Measurements from ENCODE around the gene ASXL1. TPM values are rescaled to one million over a fixed set of nuclear protein-coding genes. Genes with fewer than 3 reads are reported as not detected.

Gene ASXL1
- 97.5 TPM for total RNA-seq

- TF ChIP-seq POLR2A (IDR thresholded peaks at IDR 0.05): peak in 1 of 2 donors; percentile 58
- TF ChIP-seq CTCF (IDR thresholded peaks at IDR 0.05): no peak
- peak; percentile 89 to 92 for TF ChIP-seq POLR2AphosphoS5 (IDR thresholded peaks at IDR 0.05; ENCODE audit: insufficient read depth in 1 of 2, low read depth in 1 of 2)
- Histone ChIP-seq H3K36me3 (no peaks in the 10 kb centered on the region), H3K27me3 (no peaks in the 10 kb centered on the region), H3K4me1 (peaks cover 51% of the 10 kb centered on the region), H3K9me3 (no peaks in the 10 kb centered on the region), H3K4me3 (peak within 1 kb of the TSS; percentile 67 to 85), H3K27ac (peak within 1 kb of the TSS; percentile 96)
- intact Hi-C loops (cut with DNase I): loop anchor here (5.0 kb wide), 1 partner anchor 124 kb away; no protein-coding TSS in a partner anchor
- peak in 1 of 2 donors; percentile 96 for DNase-seq (ENCODE audit: extremely low spot score in 2 of 2)
These were observed at the start of gene ASXL1 for GRCh38 chr20:32357869-32358631. Gene ASXL1 (plus strand): TSS chr20:32358331. CDS start chr20:32358776, 445 bp downstream.

DNA sequence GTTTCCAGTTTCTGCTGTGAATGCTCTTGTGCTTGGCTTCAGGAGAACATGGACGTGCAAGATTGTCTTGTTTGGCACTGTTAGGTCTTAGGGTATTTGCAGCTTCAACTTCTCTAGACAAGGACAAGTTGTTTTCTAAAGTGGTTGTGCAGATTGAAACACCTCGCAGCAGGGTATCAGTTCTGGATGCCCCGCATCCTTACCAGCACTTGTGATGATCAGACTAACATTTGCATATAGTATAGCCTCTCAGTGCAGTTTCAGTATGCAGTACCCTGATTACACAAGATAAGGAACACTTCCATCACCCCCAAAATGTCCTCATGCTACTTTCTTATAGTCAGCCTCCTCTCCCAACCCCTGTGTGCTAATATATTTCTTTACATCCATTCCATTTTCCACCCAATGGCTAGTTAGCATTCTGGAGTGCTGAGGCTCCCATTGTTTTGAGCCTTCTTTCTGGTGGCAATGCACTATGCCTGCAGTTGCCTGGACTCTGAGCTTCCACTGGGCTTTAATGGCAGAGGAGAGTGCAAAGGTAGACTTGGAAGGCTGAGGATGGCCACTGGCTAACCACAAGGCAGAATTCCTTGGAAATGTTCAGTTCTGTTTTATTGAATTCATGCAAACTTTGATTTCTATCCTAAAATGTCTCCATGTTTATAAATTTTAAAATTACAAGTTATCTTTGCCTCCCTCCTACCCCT, 45.3 kb upstream of the ASXL1 start:
- intact Hi-C loops (cut with DNase I): no loop called here
- no peak for DNase-seq (ENCODE audit: extremely low spot score in 2 of 2)
- peaks cover 3 to 28% of the 10 kb centered on the region in 2 donors for H3K36me3 ChIP-seq

GRCh38 chr20:32314768-32315167, 43.4 kb upstream of the ASXL1 start:
- Histone ChIP-seq H3K4me1 (no peaks in the 10 kb centered on the region), H3K27me3 (no peaks in the 10 kb centered on the region), H3K36me3 (peaks cover 3 to 32% of the 10 kb centered on the region in 2 donors), H3K9me3 (no peaks in the 10 kb centered on the region), H3K4me3 (no peak overlapping the region), H3K27ac (no peak overlapping the region)
- intact Hi-C loops (cut with DNase I): no loop called here
- no peak for DNase-seq (ENCODE audit: extremely low spot score in 2 of 2)
- TF ChIP-seq POLR2AphosphoS5 (IDR thresholded peaks at IDR 0.05; ENCODE audit: insufficient read depth in 1 of 2, low read depth in 1 of 2): no peak
- no peak for TF ChIP-seq CTCF (IDR thresholded peaks at IDR 0.05)
- no peak for TF ChIP-seq POLR2A (IDR thresholded peaks at IDR 0.05)

More for the DNA sequence above, 45.3 kb upstream of the ASXL1 start:
- no peaks in the 10 kb centered on the region for H3K4me1 ChIP-seq
- no peaks in the 10 kb centered on the region for H3K9me3 ChIP-seq
- no peak overlapping the region for H3K4me3 ChIP-seq
- H3K27ac ChIP-seq: no peak overlapping the region
- no peaks in the 10 kb centered on the region for H3K27me3 ChIP-seq
- no peak for TF ChIP-seq POLR2AphosphoS5 (IDR thresholded peaks at IDR 0.05; ENCODE audit: insufficient read depth in 1 of 2, low read depth in 1 of 2)
- no peak for TF ChIP-seq CTCF (IDR thresholded peaks at IDR 0.05)

DNA sequence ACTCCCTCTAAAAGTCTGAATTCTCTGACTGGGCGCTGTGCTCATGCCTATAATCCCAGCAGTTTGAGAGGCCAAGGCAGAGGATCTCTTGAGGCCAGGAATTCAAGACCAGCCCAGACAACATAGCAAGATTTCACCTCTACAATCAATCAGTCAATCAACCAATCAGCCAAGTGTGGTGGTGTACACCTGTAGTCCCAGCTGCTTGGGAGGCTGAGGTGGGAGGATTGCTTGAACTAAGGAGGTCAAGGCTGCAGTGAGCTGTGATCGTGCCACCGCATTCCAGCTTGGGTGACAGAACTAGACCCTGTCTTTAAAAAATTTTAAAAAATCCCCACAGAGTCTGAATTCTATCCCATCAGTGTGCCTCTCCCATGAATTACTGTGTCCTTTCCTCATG, 42.7 kb upstream of the ASXL1 start:
- no peak for DNase-seq (ENCODE audit: extremely low spot score in 2 of 2)
- H3K27ac ChIP-seq: no peak overlapping the region
- TF ChIP-seq POLR2AphosphoS5 (IDR thresholded peaks at IDR 0.05; ENCODE audit: insufficient read depth in 1 of 2, low read depth in 1 of 2) (no peak), CTCF (IDR thresholded peaks at IDR 0.05) (no peak), POLR2A (IDR thresholded peaks at IDR 0.05) (no peak)
- H3K27me3 ChIP-seq: no peaks in the 10 kb centered on the region
- no peaks in the 10 kb centered on the region for H3K4me1 ChIP-seq
- H3K4me3 ChIP-seq: no peak overlapping the region
- H3K9me3 ChIP-seq: no peaks in the 10 kb centered on the region
- intact Hi-C loops (cut with DNase I): no loop called here
- H3K36me3 ChIP-seq: peaks cover 3 to 26% of the 10 kb centered on the region in 2 donors
